ENCODE measurements around the gene GTPBP2.
"Not testable (repeated sequence)": the region's sequence is repeated elsewhere in the genome, so short reads cannot be mapped to it uniquely, and the experiment has no call there.

Gene GTPBP2

DNA sequence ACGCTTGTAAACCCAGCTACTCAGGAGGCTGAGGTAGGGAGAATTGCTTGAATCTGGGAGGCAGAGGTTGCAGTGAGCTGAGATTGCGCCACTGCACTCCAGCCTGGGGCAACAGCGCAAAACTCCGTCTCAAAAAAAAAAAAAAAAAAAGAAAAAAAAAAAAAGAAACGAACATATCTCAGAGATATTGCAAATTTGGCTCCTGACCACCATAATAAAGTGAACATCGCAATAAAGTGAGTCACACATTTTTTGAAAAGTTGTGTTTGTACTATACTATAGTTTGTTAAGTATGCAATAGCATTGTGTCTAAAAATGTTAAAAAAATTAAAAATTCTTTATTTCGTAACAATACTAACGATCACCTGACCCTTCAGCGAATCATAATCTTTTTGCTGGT lies 29.1 kb upstream of the GTPBP2 start:
- no peak for DNase-seq

DNA sequence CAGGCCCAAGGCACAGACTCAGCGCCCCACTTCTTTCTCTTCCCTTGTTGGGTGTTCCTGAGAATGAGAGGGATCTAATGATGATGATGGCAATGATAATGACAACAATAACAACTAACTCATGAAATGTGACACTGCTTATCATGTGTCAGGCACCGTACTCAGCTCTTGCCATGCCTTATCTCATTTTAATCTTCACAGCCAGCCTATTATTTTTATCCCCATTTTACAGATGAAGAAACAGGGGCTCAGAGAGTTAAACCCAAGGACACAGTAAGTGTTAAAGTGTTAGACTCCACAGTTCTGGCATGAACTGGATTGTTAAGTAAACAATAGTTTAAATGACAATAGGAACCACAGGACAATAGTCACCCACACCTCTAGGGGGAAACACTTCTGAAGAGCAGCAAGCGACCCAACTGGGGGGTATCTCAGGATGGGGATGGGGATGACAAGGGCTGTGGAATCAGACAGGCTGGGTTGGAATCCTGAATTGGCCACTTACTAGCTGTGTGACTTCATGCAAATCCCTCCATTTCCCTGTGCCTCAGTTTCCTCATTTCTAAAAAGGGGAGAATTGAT lies 28.2 kb upstream of the GTPBP2 start:
- DNase-seq: no peak

DNA sequence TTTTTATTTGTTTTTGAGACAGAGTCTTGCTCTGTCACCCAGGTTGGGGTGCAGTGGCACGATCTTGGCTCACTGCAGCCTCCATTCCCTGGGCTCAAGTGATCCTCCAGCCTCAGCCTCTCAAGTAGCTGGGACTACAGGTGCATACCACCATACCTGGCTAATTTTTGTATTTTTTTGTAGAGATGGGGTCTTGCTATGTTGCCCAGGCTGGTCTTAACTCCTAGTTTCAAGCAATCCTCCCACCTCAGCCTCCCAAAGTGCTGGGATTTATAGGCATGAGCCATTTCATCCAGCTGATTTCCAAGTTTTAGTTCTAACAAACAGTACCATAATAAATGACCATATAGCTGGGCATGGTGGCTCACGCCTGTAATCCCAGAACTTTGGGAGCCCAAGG lies 23.8 kb upstream of the GTPBP2 start:
- DNase-seq: not testable (repeated sequence)

- DNase-seq: no peak
Observed at GRCh38 chr6:43648248-43648647, 19.2 kb upstream of the GTPBP2 start.

DNA sequence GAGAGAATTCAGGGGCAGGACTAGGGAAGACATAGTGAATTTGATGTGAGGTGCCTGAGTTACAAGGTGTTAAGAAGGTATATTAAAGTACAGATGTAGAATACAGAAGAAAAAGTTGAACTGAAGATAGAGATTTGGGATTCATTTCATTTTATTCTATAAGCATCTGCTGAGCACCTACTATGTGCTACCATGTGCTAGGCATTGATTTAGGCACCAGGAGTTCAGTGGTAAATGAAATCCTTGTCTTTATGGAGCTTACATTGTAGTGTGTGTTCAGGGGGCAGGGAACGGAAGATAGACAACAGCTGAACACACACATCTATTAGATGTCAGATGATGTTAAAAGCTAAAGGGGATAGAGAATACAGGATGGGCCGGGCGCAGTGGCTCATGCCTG lies 18.5 kb upstream of the GTPBP2 start:
- DNase-seq: no peak

GRCh38 chr6:43645613-43645964 lies 16.5 kb upstream of the GTPBP2 start:
- DNase-seq: no peak

DNA sequence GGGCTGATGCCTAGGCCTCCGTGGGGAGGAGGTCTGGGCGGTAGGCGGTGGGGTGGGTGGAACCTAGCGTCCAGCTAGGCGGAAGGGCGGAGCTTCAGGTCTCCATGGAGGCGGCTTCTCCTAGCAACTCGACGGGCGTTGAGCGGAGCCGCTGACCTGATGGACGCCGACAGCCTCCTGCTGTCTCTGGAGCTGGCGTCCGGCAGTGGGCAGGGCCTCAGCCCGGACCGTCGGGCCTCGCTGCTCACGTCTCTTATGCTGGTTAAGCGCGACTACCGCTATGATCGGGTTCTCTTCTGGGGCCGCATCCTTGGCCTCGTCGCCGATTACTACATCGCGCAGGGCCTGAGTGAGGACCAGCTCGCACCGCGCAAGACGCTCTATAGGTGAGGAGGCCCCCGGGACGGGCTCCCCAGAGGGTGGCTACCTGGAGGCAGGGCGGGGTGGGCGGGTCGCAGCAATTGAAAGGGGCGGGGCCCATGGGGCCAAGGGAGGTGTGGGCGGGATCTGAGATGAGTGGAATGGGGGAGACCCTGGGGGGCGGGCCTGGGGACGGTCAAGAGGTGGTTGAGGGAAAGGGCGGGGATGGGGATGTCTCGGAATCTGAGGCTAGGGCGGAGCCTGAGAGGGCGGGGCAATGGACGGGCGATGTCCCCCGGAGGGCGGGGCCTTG lies 16.0 kb upstream of the GTPBP2 start, which contains the start of gene RSPH9:
Gene RSPH9, plus strand, starts transcription at position 97 of the 673 bp plus-strand sequence. Its CDS starts 63 bp downstream, at position 160.
- no peak for DNase-seq

- no peak for DNase-seq
Observed at GRCh38 chr6:43639984-43640800, 11.1 kb upstream of the GTPBP2 start.

GRCh38 chr6:43636308-43636659 lies 7.2 kb upstream of the GTPBP2 start:
- peak; percentile 21 for DNase-seq

DNA sequence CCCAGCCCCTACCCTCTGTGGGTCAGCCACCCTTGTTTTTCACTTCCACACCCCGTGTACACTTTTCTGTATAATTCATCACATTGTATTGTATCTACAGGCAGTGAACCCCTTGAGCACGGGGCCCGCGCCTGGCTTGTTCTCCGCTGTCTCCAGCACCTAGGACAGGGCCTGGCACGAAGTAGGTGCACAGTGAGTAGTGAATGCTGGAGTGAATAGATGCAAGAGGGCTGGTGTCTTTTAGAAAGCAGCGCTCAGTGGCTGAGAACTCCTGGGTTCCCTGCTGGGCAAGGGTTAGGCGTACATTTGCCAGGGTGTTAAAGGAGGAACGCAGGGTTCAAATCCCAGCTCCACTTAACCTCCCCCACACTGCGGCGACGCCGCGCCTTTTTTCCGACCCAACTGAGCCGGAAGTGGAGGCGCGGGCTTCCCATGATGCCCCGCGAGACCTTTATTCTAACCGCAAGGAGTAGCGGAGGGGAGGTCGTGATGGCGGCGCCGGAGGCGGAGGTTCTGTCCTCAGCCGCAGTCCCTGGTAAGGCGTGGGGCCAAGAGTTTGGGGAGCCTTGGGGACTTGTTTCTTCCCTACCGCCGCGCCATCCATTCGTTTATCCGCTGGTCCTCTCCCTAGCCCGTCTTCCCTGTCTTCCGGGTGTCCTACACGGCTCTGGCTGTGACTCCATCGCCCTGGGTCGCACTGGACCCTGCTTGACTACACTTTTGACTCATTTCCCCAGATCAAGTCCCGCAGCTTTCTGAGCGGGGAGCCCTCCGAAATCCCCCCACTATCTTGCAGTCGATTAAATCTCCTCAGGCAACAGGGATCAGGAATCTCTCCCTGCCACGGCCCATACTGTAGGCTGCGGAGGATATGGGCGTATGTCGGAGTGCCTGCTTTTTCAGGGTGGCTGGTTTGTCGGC lies 6.6 kb upstream of the GTPBP2 start, which contains the start of gene MAD2L1BP:
Gene MAD2L1BP, plus strand, starts transcription at position 454 of the 921 bp plus-strand sequence. Its CDS starts 36 bp downstream, at position 490.
- DNase-seq: peak; percentile 89

- DNase-seq: peak; percentile 16
Observed at GRCh38 chr6:43634702-43635303, 5.7 kb upstream of the GTPBP2 start.

DNA sequence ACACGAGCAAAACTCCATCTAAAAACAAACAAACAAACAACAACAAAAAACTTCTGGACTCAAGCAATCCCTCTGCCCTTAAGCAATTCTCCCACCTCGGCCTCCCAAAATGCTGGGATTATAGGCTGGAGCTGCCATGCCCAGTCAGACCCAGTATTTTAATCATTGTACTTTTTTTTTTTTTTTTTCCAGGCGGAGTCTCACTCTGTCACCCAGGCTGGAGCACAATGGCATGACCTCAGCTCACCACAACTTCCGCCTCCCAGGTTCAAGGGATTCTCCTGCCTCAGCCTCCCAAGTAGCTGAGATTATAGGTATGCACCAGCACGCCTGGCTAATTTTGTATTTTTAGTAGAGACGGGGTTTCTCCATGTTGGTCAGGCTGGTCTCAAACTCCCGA lies 3.9 kb upstream of the GTPBP2 start:
- DNase-seq: not testable (repeated sequence)

- no peak for DNase-seq
Observed at GRCh38 chr6:43630980-43631619, 2.0 kb upstream of the GTPBP2 start.

DNA sequence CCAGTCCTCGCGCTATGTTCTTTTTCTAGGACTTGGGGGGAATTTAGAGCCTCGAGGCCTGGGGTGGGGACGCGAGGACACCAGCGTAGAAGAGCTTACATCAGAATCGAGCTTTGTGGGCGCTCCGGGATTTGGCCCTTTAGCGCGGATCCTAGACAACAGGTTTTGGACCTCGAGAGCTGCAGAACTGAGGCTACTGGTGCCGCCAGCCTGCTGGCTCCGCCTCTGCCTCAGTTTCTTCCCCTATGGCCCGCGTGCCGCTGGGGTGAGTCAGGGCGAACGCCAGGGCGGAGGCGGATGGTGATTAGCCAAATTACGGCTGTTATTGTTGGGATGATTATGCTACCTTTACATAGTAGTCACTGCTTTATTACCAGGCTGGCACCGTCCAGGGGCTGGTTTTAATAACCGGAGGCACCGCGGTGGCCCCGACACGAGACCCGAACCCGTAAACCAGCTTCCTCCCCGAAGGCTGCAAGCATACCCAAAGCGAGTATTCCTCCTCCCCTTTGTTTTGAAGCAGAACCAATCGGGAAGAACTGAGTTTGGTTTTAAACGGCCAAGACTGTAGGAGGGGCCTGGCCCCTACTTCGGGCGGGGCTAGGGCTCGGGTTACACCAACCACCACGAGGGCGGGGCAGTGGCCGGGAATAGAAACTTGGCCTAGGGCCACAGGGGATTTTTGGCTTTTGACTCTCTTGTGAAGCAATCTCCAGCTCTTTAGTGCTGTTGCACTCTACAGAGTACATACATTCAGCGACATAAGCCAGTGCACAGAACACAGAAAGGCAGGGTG lies 639 bp upstream of the GTPBP2 start:
- peak; percentile 95 for DNase-seq

- DNase-seq: peak; percentile 37
Observed at GRCh38 chr6:43628393-43629103, 516 bp downstream of the GTPBP2 start.

GRCh38 chr6:43627008-43627825 lies 1.8 kb downstream of the GTPBP2 start:
- DNase-seq: peak; percentile 50

- no peak for DNase-seq
Observed at GRCh38 chr6:43625393-43625992, 3.6 kb downstream of the GTPBP2 start.

- DNase-seq: no peak
Observed at GRCh38 chr6:43624786-43625288, 4.2 kb downstream of the GTPBP2 start.

All from NCI-H1092 treated with DMSO at 0.1 percent for 48 hours (cell line).